HepG2 (cell line): Measurements from ENCODE around the gene TMEM97. TPM values are rescaled to one million over a fixed set of nuclear protein-coding genes. Genes with fewer than 3 reads are reported as not detected.

Experiments used
- AHDC1 ChIP-seq: sonication (generic); formaldehyde crosslinking; IDR thresholded peaks from 2 replicates; pipeline ENCODE4 v1.5.1; 2020; ENCODE audit warnings: mild to moderate bottlenecking, missing genetic modification reagents, borderline replicate concordance
- DNMT1 ChIP-seq: sonication (generic); formaldehyde crosslinking; IDR thresholded peaks from 2 replicates; pipeline ENCODE4 v1.5.1; 2020; ENCODE audit warnings: mild to moderate bottlenecking, missing genetic modification reagents
- FOXC1 ChIP-seq: sonication (generic); formaldehyde crosslinking; IDR thresholded peaks from 2 replicates; pipeline ENCODE4 v1.8.0; 2022; ENCODE audit warnings: mild to moderate bottlenecking, missing genetic modification reagents, borderline replicate concordance
- GTF2F1 ChIP-seq: fragments of 150-350 bp; IDR thresholded peaks from 2 replicates; pipeline ENCODE4 v1.6.1; 2014; ENCODE audit warnings: low read length
- HMG20B ChIP-seq: conservative IDR thresholded peaks from 2 replicates; pipeline ENCODE4 v1.6.1; 2016; ENCODE audit warnings: missing genetic modification reagents, missing compliant biosample characterization
- MXD1 ChIP-seq: sonication (generic); formaldehyde crosslinking; IDR thresholded peaks from 2 replicates; pipeline ENCODE4 v1.4.0; 2020; ENCODE audit warnings: mild to moderate bottlenecking, missing genetic modification reagents
- NPAS2 ChIP-seq: sonication (generic); formaldehyde crosslinking; IDR thresholded peaks from 2 replicates; pipeline ENCODE4 v1.8.0; 2022; ENCODE audit warnings: mild to moderate bottlenecking, missing genetic modification reagents, borderline replicate concordance
- PHF8 ChIP-seq: sonication (generic); formaldehyde crosslinking; IDR thresholded peaks from 2 replicates; pipeline ENCODE4 v1.5.0; 2020; ENCODE audit warnings: missing genetic modification reagents
- RXRB ChIP-seq: IDR thresholded peaks from 2 replicates; pipeline ENCODE4 v1.6.1; 2016; ENCODE audit warnings: borderline replicate concordance, missing genetic modification reagents, missing compliant biosample characterization
- SNAI1 ChIP-seq: sonication (generic); formaldehyde crosslinking; IDR thresholded peaks from 2 replicates; pipeline ENCODE4 v1.5.0; 2020; ENCODE audit warnings: mild to moderate bottlenecking, missing genetic modification reagents, borderline replicate concordance
- SRSF4 ChIP-seq: fragments of 200-400 bp; formaldehyde crosslinking; IDR thresholded peaks from one replicate; pipeline ENCODE4 v1.6.1; 2018; ENCODE audit warnings: mild to moderate bottlenecking, low read depth, low read length, moderate library complexity; ENCODE audit not compliant: poor library complexity, severe bottlenecking
- SUZ12 ChIP-seq: fragments of 150-350 bp; IDR thresholded peaks from 2 replicates; pipeline ENCODE4 v1.6.1; 2014; ENCODE audit warnings: low read depth, low read length
- TBL1XR1 ChIP-seq: fragments of 150-350 bp; IDR thresholded peaks from 2 replicates; pipeline ENCODE4 v1.6.1; 2014; ENCODE audit warnings: borderline replicate concordance, low read length; ENCODE audit not compliant: partially characterized antibody
- UBTF ChIP-seq: sonication (generic); formaldehyde crosslinking; IDR thresholded peaks from 2 replicates; pipeline ENCODE4 v1.4.0; 2020; ENCODE audit warnings: mild to moderate bottlenecking, missing genetic modification reagents
- ZBTB10 ChIP-seq: sonication (generic); formaldehyde crosslinking; IDR thresholded peaks from 2 replicates; pipeline ENCODE4 v1.4.0; 2020; ENCODE audit warnings: missing genetic modification reagents, borderline replicate concordance
- ZBTB21 ChIP-seq: sonication (generic); formaldehyde crosslinking; IDR thresholded peaks from 2 replicates; pipeline ENCODE4 v1.4.0; 2020; ENCODE audit warnings: missing genetic modification reagents
- ZFP37 ChIP-seq: sonication (generic); formaldehyde crosslinking; IDR thresholded peaks from 2 replicates; pipeline ENCODE4 v1.4.0; 2020; ENCODE audit warnings: missing genetic modification reagents, borderline replicate concordance
- ZNF501 ChIP-seq: sonication (generic); formaldehyde crosslinking; IDR thresholded peaks from 2 replicates; pipeline ENCODE4 v1.5.1; 2020; ENCODE audit warnings: mild to moderate bottlenecking, moderate library complexity, missing genetic modification reagents
- polyA plus RNA-seq, 8 experiments: library from polyadenylated mRNA; depleted of rRNA in 3 of 8; stranded (reverse) in 7 of 8; unstranded in 1 of 8; fragments of >200 nt; fragmentation: Illumina TruSeq in 4 of 8; extraction: Trizol in 4 of 8; gene quantifications; 2 replicates each; pipeline versions ENCODE4 v1.2.1 to v1.2.3, GENCODE V29; 2011 to 2016; ENCODE audit warnings: low read depth in 4 of 8, missing spikeins in 1 of 8, mixed read lengths in 1 of 8; ENCODE audit not compliant: insufficient read depth in 1 of 8
- total RNA-seq, 5 experiments: library from RNA; depleted of rRNA; stranded (reverse); fragments of >200 nt; fragmentation: Illumina TruSeq; extraction: Trizol; gene quantifications; 2 replicates each; pipeline ENCODE4 v1.2.3, GENCODE V29; 2016; ENCODE audit warnings: low read depth in 1 of 5

The TMEM97 gene
- total and polyA plus RNA-seq, 2 of the 13 experiments (the other 11 are each of a cell fraction or from before 2014, with no cell fraction given): 69.6 to 137 TPM

- TF ChIP-seq AHDC1 (CRISPR knock-in tag) (peak; percentile 81), NPAS2 (CRISPR knock-in tag) (no peak), RXRB (CRISPR knock-in tag) (peak; percentile 92), ZFP37 (no peak; the same call in 1 of the 2 replicates), FOXC1 (peak; percentile 79), DNMT1 (no peak), PHF8 (CRISPR knock-in tag) (no peak), TBL1XR1 (peak; percentile 47), HMG20B (CRISPR knock-in tag) (peak; percentile 71; the same call in 1 of the 2 replicates), ZBTB10 (CRISPR knock-in tag) (peak; percentile 85; the same call in 1 of the 2 replicates), ZBTB21 (CRISPR knock-in tag) (0 out of 2 replicates have a peak, but pooled peaks have one; percentile 30), UBTF (CRISPR knock-in tag) (peak; percentile 45; the same call in 1 of the 2 replicates), SRSF4 (no peak), ZNF501 (CRISPR knock-in tag) (peak; percentile 81; the same call in 1 of the 2 replicates), SNAI1 (0 out of 2 replicates have a peak, but pooled peaks have one; percentile 34), SUZ12 (no peak), MXD1 (CRISPR knock-in tag) (no peak), GTF2F1 (no peak)
Measured at GRCh38 chr17:28368306-28368831, 49.4 kb downstream of the TMEM97 start (continued).
